GM21360 (cell line): ENCODE data around the gene BNC2.

Experiments used
- ATAC-seq: cut with Tn5 transposase; IDR thresholded peaks from one replicate; pipeline ENCODE4 v1.9.1; 2021; ENCODE audit warnings: mild to moderate bottlenecking, moderate library complexity; ENCODE audit not compliant: unreplicated experiment

Gene BNC2

GRCh38 chr9:16773617-16774016, 96.9 kb downstream of the BNC2 start:
- ATAC-seq: no peak

DNA sequence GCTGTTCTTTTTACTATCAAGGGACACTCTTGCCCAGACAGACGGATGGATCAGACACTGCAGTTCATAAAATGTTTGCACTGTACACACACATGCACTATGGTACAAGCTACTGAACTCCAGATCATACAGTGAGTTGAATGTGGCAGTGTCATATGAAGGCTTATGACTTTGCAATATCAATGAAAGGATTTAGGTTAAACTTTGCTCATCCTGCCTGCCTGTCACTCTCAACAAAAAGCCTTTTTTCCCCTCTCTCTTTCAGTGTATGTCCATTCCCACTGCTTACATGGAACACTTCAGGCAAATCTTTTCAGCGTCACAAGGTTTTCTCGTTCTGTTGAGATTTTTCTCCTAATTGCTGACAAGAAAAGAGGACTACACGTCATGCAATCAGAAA, 97.4 kb downstream of the BNC2 start:
- ATAC-seq: no peak

- no peak for ATAC-seq
Measured at GRCh38 chr9:16771356-16771755, 99.1 kb downstream of the BNC2 start.

DNA sequence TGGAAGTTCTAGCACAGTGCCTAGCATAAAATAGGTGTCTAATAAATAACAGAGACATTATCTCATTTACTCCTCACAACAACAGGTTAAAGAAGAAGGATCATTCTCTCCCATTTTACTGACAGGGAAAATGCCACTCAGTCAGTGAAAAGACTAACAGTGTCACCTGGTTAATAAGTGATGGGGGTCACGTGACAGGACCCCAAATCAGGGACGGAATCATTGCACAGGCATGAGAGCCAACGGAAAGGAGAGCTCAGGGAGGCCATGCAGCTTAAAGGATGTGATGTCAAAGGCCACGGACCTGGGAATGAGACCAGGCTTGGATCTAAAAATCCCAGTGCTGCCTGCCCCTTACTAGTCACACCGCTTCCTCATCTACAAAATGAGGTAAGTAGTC, 101.2 kb downstream of the BNC2 start:
- no peak for ATAC-seq

DNA sequence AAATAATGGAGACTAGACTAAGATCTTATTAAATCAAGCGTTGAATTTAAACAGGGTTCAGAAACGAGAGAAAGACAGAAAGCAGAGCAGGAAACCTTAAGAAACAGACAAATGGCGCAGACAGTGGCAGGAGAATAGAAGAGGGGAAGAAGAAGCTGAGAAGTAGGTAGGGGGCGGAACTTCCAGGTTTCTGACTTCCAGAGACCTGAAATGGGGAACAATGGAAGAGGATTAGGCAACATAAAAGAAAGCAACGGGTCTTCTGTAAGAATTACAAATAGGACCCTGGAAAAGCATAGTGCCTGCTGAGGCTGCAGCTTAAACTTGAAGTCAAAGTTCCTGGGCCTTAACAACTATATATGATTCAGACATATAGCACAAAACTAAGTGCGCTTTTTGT, 101.7 kb downstream of the BNC2 start:
- no peak for ATAC-seq

DNA sequence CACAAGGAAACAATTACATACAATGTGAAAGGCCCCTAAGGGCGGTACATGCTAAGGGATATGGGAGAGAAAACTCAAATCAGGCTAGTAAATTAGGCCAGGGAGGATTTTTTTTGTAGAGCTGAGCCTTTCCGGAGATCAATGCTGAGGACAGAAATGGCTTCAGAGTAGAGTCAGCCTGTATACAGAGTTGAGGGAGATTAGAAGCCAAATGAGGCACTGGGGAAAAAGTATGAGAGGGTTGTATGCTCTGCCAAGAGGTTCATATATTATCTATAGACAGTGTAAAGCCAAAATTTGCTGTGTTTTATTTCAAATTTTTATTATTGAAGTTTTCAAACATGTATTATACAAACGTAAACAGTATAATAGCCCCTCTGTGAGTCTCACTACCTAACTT, 103.1 kb downstream of the BNC2 start:
- ATAC-seq: no peak

- no peak for ATAC-seq
Measured at GRCh38 chr9:16763946-16764345, 106.5 kb downstream of the BNC2 start.

GRCh38 chr9:16755467-16756160, 114.9 kb downstream of the BNC2 start:
- ATAC-seq: no peak

DNA sequence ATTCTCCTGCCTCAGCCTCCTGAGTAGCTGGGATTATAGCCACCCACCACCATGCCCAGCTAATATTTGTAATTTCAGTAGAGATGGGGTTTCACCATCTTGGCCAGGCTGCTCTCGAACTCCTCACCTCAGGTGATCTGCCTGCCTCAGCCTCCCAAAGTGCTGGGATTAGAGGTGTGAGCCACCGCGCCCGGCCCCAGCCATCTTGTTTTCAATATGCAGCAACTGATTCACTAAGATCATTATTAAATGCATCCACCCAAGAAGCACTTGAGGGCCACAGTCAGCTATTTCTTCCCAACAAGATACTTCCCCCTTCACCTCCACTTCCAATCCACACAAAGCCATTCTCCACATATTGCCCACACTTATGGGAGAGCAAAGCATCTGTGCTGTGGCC, 115.8 kb downstream of the BNC2 start:
- ATAC-seq: no peak

GRCh38 chr9:16753256-16753655, 117.2 kb downstream of the BNC2 start:
- no peak for ATAC-seq

DNA sequence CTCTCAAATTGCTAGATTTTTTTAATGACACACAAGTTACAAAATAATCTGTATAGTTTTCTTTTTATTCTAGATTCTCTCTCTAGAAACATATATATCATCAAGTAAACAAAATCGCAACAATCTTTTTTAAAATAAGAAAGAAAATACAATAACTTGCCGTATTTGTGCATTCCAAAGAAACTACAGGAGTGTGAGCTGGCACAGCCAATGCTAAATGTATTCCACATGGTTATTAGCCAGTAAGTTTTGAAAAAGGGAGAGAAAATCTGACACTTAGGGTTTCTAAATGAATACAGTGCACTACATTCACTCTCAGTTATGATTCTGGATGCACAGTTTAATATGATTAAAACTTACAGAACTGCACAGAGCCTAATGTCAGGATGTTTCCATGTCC, 117.9 kb downstream of the BNC2 start:
- ATAC-seq: no peak

DNA sequence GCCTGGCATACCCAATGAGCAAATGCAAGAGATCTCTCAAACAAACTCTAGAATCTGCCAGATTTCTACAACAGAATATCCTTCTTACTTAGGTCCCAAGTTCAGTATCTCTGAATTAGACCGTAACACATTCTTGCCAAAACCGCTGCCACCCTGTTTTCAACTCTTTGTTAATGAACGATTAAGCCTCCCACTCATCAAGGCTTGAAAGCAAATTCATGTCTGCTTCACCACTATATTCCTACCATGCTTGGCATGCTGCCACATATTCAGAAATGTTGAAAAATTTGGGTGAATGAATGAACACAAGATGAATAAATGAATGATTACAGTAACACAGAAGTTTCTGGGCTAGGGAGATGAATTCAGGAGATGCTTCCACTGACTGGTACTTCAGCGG, 119.9 kb downstream of the BNC2 start:
- no peak for ATAC-seq

- no peak for ATAC-seq
Measured at GRCh38 chr9:16745359-16745758, 125.1 kb downstream of the BNC2 start.

DNA sequence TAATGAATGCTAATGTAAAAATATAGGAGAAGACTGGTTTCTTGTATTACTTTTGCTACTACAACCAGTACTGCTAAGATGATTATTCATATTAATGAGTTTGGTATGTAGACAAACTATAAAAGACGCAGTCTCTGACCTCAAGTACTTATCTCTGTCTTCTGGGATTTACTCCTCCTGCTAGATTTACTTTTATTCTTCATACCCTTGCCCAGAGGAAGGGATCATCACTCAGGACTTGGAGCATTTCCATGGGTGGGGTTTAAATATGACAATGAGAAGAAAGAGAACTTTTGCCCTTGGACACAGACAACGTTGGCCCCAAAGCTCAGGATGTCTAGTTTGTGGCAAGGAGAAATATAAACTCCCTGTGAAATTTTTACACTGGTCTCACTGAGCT, 126.1 kb downstream of the BNC2 start:
- no peak for ATAC-seq

DNA sequence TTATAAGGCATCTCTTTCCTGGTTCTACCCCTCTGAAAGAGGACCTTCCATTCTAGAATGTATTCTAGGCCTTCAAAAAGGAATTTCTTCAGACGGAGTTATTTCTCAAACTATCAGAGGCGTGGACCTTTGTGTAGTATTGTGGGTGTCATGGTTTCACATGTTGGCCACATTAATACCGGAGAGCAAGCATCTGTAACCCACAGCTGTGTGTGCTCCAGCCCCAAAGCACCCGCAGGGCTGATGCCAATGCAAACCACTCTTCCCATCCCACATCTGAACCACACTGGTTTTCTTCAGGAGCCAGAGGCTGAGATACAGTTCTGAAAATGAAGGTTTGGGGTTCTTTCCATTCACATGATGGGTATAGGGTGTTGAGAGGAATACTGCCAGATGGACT, 127.1 kb downstream of the BNC2 start:
- ATAC-seq: no peak

- ATAC-seq: no peak
Measured at GRCh38 chr9:16735001-16735400, 135.5 kb downstream of the BNC2 start.

DNA sequence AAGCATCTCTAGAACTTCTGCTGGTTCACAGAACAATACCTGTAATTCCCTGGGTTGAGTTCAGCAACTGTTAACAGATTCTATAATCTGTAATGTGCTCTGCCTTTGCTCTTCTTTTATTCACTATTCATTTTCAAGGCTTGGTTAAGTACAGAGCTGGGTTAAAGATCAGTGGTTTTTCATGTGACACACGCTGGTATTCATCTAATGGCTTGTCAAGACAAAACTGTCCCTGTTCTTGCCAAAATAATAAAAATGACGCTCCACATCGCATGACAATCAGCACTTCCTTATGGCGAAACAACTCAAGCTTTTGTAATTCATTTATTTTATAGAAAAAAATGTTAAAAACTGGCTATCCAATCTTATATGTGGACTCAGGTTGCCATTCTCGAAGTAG, 137.9 kb downstream of the BNC2 start:
- no peak for ATAC-seq

DNA sequence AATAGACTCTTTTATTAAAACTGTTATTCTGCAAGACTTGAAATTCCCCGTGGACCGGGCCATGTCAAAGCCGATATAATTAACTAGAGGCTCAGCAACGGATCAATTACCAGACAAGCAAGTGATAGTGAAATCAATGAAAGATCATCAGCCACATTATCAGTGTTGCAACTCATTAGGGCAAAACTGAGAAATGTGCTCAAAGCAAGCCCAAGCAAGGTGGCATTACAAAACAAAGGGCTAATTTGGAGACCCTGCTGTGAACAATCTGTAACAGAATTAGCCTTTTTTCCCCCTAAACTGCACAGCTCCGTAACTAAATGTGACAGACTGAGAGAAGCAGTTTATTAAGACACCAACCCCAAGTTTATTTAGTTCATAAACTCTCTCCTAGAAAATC, 140.3 kb downstream of the BNC2 start:
- ATAC-seq: no peak

- ATAC-seq: no peak
Measured at GRCh38 chr9:16729651-16730050, 140.8 kb downstream of the BNC2 start.

DNA sequence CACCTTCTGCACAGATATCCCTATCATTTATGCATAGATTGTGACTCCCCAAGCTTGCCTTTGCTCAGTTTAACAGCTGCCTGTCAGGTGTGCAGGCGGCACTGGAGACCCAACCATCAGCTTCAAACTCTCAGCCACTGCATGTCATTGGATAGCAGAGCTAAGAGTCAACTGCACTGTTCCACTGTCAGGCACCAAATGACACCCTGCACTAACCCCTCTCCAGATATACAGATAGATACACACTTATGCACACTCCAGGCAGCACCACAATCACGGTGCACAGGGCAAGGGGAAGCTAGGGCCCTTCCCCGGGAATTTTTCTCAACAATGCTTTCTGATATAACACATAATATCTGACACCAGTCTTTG, 142.3 kb downstream of the BNC2 start:
- no peak for ATAC-seq

GRCh38 chr9:16727452-16728136, 142.9 kb downstream of the BNC2 start:
- ATAC-seq: no peak

GRCh38 chr9:16726718-16727451, 143.6 kb downstream of the BNC2 start:
- ATAC-seq: no peak
